ENCODE measurements around the gene COG4.

- TF ChIP-seq POLR2AphosphoS5 (IDR thresholded peaks at IDR 0.05; ENCODE audit: insufficient read depth in 1 of 2, low read depth in 1 of 2) (no peak), CTCF (IDR thresholded peaks at IDR 0.05) (no peak), POLR2A (IDR thresholded peaks at IDR 0.05) (no peak)
Measured at GRCh38 chr16:70484867-70485266, 38.5 kb downstream of the COG4 start.
